GM10248 (cell line): ENCODE measurements around the gene OR4D9.

Experiments
- CTCF ChIA-PET: fragments of 300-600 bp; sonication (Branson Sonifier 250); formaldehyde crosslinking; extraction: SDS; loops from one replicate; lab custom pipeline; 2021; ENCODE audit warnings: antibody characterized with exemption; lab: Yijun Ruan, JAX
- POLR2A ChIA-PET: fragments of 350-650 bp; sonication (Branson Sonifier 250); formaldehyde crosslinking; extraction: SDS; loops from one replicate; lab custom pipeline; 2020; ENCODE audit warnings: antibody characterized with exemption; lab: Yijun Ruan, JAX
- DNase-seq: peaks from one replicate; pipeline ENCODE4 v3.0.0; 2012; ENCODE audit errors: extremely low spot score
- CTCF ChIP-seq: IDR thresholded peaks from 2 replicates; pipeline ENCODE4 v1.5.1; 2012; ENCODE audit warnings: mild to moderate bottlenecking, low read depth; ENCODE audit errors: extremely low read depth, missing control alignments, control extremely low read depth

OR4D9 gene

GRCh38 chr11:59555601-59556114, 44.3 kb downstream of the OR4D9 start:
- ChIA-PET CTCF (interaction anchor here (1.1 kb wide), 1 partner anchor 18 kb away, joined by 6 read pairs; no protein-coding TSS in a partner anchor), POLR2A (no interaction called here)
- TF ChIP-seq CTCF, result no peak
- DNase-seq, result no peak

- DNase-seq, result no peak
- CTCF ChIA-PET, result interaction anchor here (1.1 to 1.2 kb wide), 2 partner anchors 9 to 19 kb away, joined by 3 to 6 read pairs; no protein-coding TSS in a partner anchor
- POLR2A ChIA-PET, result interaction anchor here (1.0 kb wide), 1 partner anchor 10 kb away, joined by 4 read pairs; no protein-coding TSS in a partner anchor
- no peak for TF ChIP-seq CTCF
These were observed 45.0 kb downstream of the OR4D9 start for GRCh38 chr11:59556115-59556916.

- no peak for TF ChIP-seq CTCF
- no peak for DNase-seq
- ChIA-PET POLR2A (interaction anchor here (1.0 kb wide), 2 partner anchors 9 to 112 kb away, joined by 4 read pairs; partner anchors contain the start of gene PATL1), CTCF (interaction anchor here (1.2 kb wide), 1 partner anchor 9 kb away, joined by 3 read pairs; no protein-coding TSS in a partner anchor)
These were observed 45.6 kb downstream of the OR4D9 start for GRCh38 chr11:59556917-59557348.

- TF ChIP-seq CTCF, result no peak
- ChIA-PET POLR2A (no interaction called here), CTCF (interaction anchor here (1.2 kb wide), 1 partner anchor 372 kb away, joined by 3 read pairs; no protein-coding TSS in a partner anchor)
- no peak for DNase-seq
These were observed 46.9 kb downstream of the OR4D9 start for GRCh38 chr11:59558270-59558643.

- ChIA-PET POLR2A (interaction anchor here (1.8 kb wide), 1 partner anchor 109 kb away, joined by 5 read pairs; the partner anchor contains the start of gene PATL1), CTCF (interaction anchor here (1.3 to 2.1 kb wide), 2 partner anchors 11 to 13 kb away, joined by 3 to 6 read pairs; no protein-coding TSS in a partner anchor)
- no peak for DNase-seq
- TF ChIP-seq CTCF, result no peak
These were observed 48.5 kb downstream of the OR4D9 start for GRCh38 chr11:59559886-59560285.

GRCh38 chr11:59560290-59560701, 49.0 kb downstream of the OR4D9 start:
- POLR2A ChIA-PET, result interaction anchor here (0.9 to 1.8 kb wide), 2 partner anchors 53 to 109 kb away, joined by 3 to 5 read pairs; partner anchors contain the start of gene PATL1
- DNase-seq, result peak; percentile 56
- no peak for TF ChIP-seq CTCF
- CTCF ChIA-PET, result interaction anchor here (0.7 to 2.1 kb wide), 3 partner anchors 11 to 120 kb away, joined by 3 to 6 read pairs (median 3); no protein-coding TSS in a partner anchor
